IMR-90 (cell line): ENCODE measurements around the gene RPL15.

Experiments used
- CTCF ChIP-seq: conservative IDR thresholded peaks from 2 replicates; pipeline ENCODE4 v1.5.1; 2012; ENCODE audit warnings: mild to moderate bottlenecking, low read depth, low read length, improper control_type of control experiment
- POLR2A ChIP-seq: IDR thresholded peaks from 2 replicates; pipeline ENCODE4 v1.6.1; 2012; ENCODE audit warnings: mild to moderate bottlenecking, low read depth, low read length
- USF2 ChIP-seq: fragments of 150-350 bp; IDR thresholded peaks from 2 replicates; pipeline ENCODE4 v1.6.1; 2017; ENCODE audit warnings: mild to moderate bottlenecking, antibody characterized with exemption, low read length, low read depth

GRCh38 chr3:23869977-23870662 is 46.8 kb upstream of the RPL15 start:
- no peak for TF ChIP-seq USF2
- no peak for TF ChIP-seq POLR2A
- TF ChIP-seq CTCF, result no peak
